Transverse colon (tissue), 4 donors: ENCODE measurements around the gene PRDX2. TPM values are rescaled to one million over a fixed set of nuclear protein-coding genes. Genes with fewer than 3 reads are reported as not detected.
A peak's percentile ranks its signal among the peaks of the same experiment; 100 is the strongest.
"Not testable (repeated sequence)": the region's sequence is repeated elsewhere in the genome, so short reads cannot be mapped to it uniquely, and the experiment has no call there.

Experiments used
- DNase-seq: peaks from one replicate; pipeline ENCODE4 v3.0.0-alpha.2; 2019
- H3K27ac ChIP-seq, 4 donors: fragments of 200-600 bp; sonication (generic); 2 replicates each; pipeline ENCODE4 v1.5.1; 2016 to 2018; ENCODE audit warnings: inconsistent platforms in 4 of 4
- H3K27me3 ChIP-seq: fragments of 200-600 bp; sonication (generic); 2 replicates; pipeline ENCODE4 v1.5.1; 2017; ENCODE audit warnings: inconsistent platforms
- H3K36me3 ChIP-seq, 4 donors: fragments of 200-600 bp; sonication (generic); 2 replicates each; pipeline ENCODE4 v1.5.1; 2017 to 2019; ENCODE audit warnings: inconsistent platforms in 4 of 4
- H3K4me1 ChIP-seq, 4 donors: fragments of 200-600 bp; sonication (generic); 2 replicates each; pipeline ENCODE4 v1.5.1; 2017 to 2020; ENCODE audit warnings: inconsistent platforms in 4 of 4
- H3K4me3 ChIP-seq, 4 donors: fragments of 200-600 bp; sonication (generic); 1 replicate in 1 of 4; 2 replicates in 3 of 4; pipeline versions ENCODE4 v1.5.1 to v1.6.1; 2017 to 2019; ENCODE audit warnings: inconsistent platforms in 4 of 4
- H3K9me3 ChIP-seq, 2 donors: fragments of 200-600 bp; sonication (generic); 2 replicates each; pipeline ENCODE4 v1.5.1; 2017 to 2019; ENCODE audit warnings: inconsistent platforms in 2 of 2
- CTCF ChIP-seq, 5 experiments: fragments of 200-600 bp in 3 of 5; fragments of 450-650 bp in 2 of 5; sonication (generic) in 3 of 5; IDR thresholded peaks; 1 replicate in 2 of 5; 2 replicates in 3 of 5; pipeline ENCODE4 v1.5.1; 2016 to 2017; ENCODE audit warnings: antibody characterized with exemption in 5 of 5, inconsistent platforms in 3 of 5, mild to moderate bottlenecking in 2 of 5, moderate library complexity in 1 of 5
- EP300 ChIP-seq: sonication (generic); formaldehyde crosslinking; IDR thresholded peaks from one replicate; pipeline ENCODE4 v1.6.1; 2017; ENCODE audit warnings: antibody characterized with exemption, low read depth
- POLR2A ChIP-seq: fragments of 450-650 bp; IDR thresholded peaks from one replicate; pipeline ENCODE4 v1.6.1; 2016; ENCODE audit warnings: antibody characterized with exemption, mild to moderate bottlenecking, moderate library complexity
- POLR2AphosphoS5 ChIP-seq, 3 donors: sonication (generic); formaldehyde crosslinking; IDR thresholded peaks; one replicate each; pipeline ENCODE4 v1.6.1; 2016; ENCODE audit warnings: antibody characterized with exemption in 3 of 3
- WGBS, 2 donors: methylation state at CpG; one replicate each; pipeline ENCODE4 v1.1.5; 2018; ENCODE audit warnings: low coverage in 1 of 2; 5-methylcytosine and 5-hydroxymethylcytosine counted together
- in situ Hi-C, 4 donors: fragments of 200-750 bp; cut with MboI; loops; one replicate each; pipeline versions ENCODE4 v1.15.0 to v1.15.1; 2017; ENCODE audit warnings: low sequenced_read_pairs in 3 of 4, low pct_ligation_motif_present in 1 of 4, low pct_unique_long_range_greater_than_20kb in 1 of 4
- intact Hi-C: fragments of 100-400 bp; cut with DNase I; formaldehyde crosslinking; loops from one replicate; pipeline ENCODE4 v1.15.1; 2023; ENCODE audit warnings: low total_unique reads
- total RNA-seq, 4 donors: library from RNA; depleted of rRNA; stranded (reverse); fragments of >200 nt; gene quantifications; one replicate each; pipeline ENCODE4 v1.1.0, GENCODE V29; 2016

The PRDX2 gene
- total RNA-seq, 4 donors from 2014 or later, result 172 to 357 (median 198) TPM

GRCh38 chr19:12828494-12828893 is 26.9 kb upstream of the PRDX2 start:
- WGBS, 2 donors, result 3 to 17% methylated on average over 1 to 23 of the region's 23 CpGs
- Histone ChIP-seq H3K9me3 (no peaks in the 10 kb centered on the region), H3K4me1 (peaks cover 4 to 28% (median 17%) of the 10 kb centered on the region in 4 donors), H3K27ac (no peak overlapping the region), H3K27me3 (peaks cover 96% of the 10 kb centered on the region), H3K4me3 (no peak overlapping the region), H3K36me3 (no peaks in the 10 kb centered on the region)
- TF ChIP-seq CTCF (IDR thresholded peaks at IDR 0.05) (no peak), POLR2A (no peak), POLR2AphosphoS5 (IDR thresholded peaks at IDR 0.05) (no peak), EP300 (no peak)
- intact Hi-C loops (no loop called here), in situ Hi-C loops (no loop called here)
- peak; percentile 67 for DNase-seq

DNA sequence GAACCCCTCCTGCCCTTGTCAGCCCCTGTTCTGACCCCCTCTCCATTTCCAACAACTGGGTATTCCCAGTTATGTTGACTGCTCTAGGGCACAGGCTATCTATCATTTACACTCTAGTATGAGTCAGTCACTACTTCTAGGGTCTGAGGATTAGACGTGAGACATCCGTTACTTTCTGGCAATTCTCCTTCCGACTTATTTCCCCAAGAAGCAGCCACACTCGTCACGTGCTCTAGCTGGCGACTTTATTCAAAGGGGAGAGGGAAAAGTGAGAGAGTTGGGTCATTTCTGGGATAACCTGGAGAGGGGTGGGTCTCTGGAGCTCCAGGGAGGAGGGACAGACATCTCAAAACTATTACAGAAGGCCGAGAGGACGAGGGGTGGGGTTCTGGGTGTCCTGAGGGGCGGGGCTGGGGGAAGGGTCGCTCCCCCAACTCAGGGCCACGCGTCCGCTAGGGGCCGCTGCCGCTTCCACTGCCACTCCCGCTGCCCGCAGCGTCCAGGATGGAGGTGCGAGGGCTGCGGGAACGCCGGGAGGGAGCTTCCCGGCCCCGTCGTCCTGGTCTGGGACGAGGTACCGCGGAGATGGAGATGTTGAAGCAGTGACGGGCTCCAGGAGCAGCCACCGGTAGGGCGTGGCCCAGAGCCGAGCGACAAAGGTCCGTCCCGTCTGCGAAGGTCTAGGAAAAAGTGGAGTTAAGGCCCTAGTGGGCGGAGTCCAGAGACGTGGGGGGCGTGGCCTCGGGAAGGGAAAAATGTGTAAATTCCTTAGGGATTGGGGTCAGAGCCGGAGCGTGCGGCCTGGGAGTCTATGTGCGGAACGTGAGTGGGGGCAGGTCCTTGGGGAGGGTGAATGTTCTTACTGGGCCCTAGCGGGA is 23.9 kb upstream of the PRDX2 start:
- 4 to 8% methylated on average over 9 to 46 of the region's 46 CpGs for WGBS, 2 donors
- Histone ChIP-seq H3K9me3 (no peaks in the 10 kb centered on the region), H3K27ac (no peak overlapping the region), H3K4me1 (peaks cover 0 to 17% (median 6%) of the 10 kb centered on the region in 4 donors), H3K27me3 (peaks cover 68% of the 10 kb centered on the region), H3K36me3 (no peaks in the 10 kb centered on the region), H3K4me3 (no peak overlapping the region)
- intact Hi-C loops (no loop called here), in situ Hi-C loops (no loop called here)
- TF ChIP-seq CTCF (IDR thresholded peaks at IDR 0.05) (peak in 3 of 5 experiments; percentile 19 to 36 (median 36)), EP300 (no peak)
- DNase-seq, result no peak

GRCh38 chr19:12821761-12822160 is 20.2 kb upstream of the PRDX2 start:
- Histone ChIP-seq H3K4me3 (no peak overlapping the region), H3K27me3 (peaks cover 31% of the 10 kb centered on the region), H3K4me1 (peaks cover 0 to 7% (median 6%) of the 10 kb centered on the region in 4 donors), H3K36me3 (no peaks in the 10 kb centered on the region), H3K27ac (no peak overlapping the region), H3K9me3 (no peaks in the 10 kb centered on the region)
- no peak for DNase-seq
- TF ChIP-seq POLR2AphosphoS5 (IDR thresholded peaks at IDR 0.05), result no peak
- no peak for TF ChIP-seq CTCF (IDR thresholded peaks at IDR 0.05)
- TF ChIP-seq EP300, result no peak
- no peak for TF ChIP-seq POLR2A
- 80 to 87% methylated on average over 1 to 2 of the region's 2 CpGs for WGBS, 2 donors
- intact Hi-C loops (no loop called here), in situ Hi-C loops (no loop called here)

DNA sequence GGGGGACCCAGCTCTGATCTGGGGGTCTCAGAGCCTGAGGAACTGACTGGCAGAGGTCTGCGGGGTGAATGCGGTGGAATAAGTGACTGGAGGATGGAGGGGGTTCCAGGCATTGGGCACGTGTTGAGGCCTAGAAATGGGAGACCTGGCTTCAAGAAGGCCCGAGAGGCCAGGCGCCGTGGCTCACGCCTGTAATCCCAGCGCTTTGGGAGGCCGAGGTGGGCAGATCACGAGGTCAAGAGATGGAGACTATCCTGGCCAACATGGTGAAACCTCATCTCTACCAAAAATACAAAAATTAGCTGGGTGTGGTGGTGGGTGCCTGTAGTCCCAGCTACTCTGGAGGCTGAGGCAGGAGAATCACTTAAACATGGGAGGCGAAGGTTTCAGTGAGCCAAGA is 16.2 kb upstream of the PRDX2 start:
- H3K4me1 ChIP-seq, DNase-seq, H3K9me3 ChIP-seq, intact Hi-C loops, H3K27me3 ChIP-seq, H3K4me3 ChIP-seq, in situ Hi-C loops, H3K36me3 ChIP-seq, H3K27ac ChIP-seq: not testable (repeated sequence)
- WGBS, 2 donors, result 90% methylated on average over 1 to 11 of the region's 11 CpGs

DNA sequence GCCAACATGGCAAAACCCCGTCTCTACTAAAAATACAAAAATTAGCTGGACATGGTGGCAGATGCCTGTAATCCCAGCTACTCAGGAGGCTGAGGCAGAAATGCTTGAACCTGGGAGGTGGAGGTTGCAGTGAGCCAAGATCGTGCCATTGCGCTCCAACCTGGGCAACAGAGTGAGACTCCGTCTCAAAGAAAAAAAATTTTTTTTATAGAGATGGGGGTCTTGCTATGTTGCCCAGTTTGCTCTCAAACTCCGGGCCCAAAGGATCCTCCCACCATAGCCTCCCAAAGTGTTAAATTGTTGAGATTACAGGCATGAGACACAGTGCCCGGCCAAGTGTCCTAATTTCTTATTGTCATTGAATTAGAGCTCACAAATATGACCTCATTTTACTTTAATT is 15.6 kb upstream of the PRDX2 start:
- H3K9me3 ChIP-seq, DNase-seq, intact Hi-C loops, H3K36me3 ChIP-seq, H3K27me3 ChIP-seq, H3K4me3 ChIP-seq, H3K4me1 ChIP-seq, H3K27ac ChIP-seq, in situ Hi-C loops: not testable (repeated sequence)
- 84 to 89% methylated on average over 2 to 6 of the region's 6 CpGs for WGBS, 2 donors
